Lower leg skin (tissue), 4 donors: ENCODE measurements around the gene GSTA3. TPM values are rescaled to one million over a fixed set of nuclear protein-coding genes. Genes with fewer than 3 reads are reported as not detected.

Source experiments
- DNase-seq, 2 donors: peaks; one replicate each; pipeline ENCODE4 v3.0.0-alpha.2; 2019; ENCODE audit warnings: low spot score in 2 of 2
- H3K4me3 ChIP-seq: fragments of 200-600 bp; sonication (generic); 2 replicates; pipeline ENCODE4 v1.5.1; 2017; ENCODE audit warnings: mild to moderate bottlenecking, low read depth; ENCODE audit not compliant: poor library complexity, severe bottlenecking
- POLR2A ChIP-seq, 2 donors: fragments of 450-650 bp; IDR thresholded peaks; one replicate each; pipeline ENCODE4 v1.6.1; 2016 to 2017; ENCODE audit warnings: antibody characterized with exemption in 2 of 2, mild to moderate bottlenecking in 1 of 2, moderate library complexity in 1 of 2
- WGBS, 2 donors: methylation state at CpG; one replicate each; pipeline ENCODE4 v1.1.5; 2018; 5-methylcytosine and 5-hydroxymethylcytosine counted together
- intact Hi-C: fragments of 100-400 bp; cut with DNase I; formaldehyde crosslinking; loops from one replicate; pipeline ENCODE4 v1.15.0; 2023; ENCODE audit warnings: low total_unique reads
- total RNA-seq, 4 donors: library from RNA; depleted of rRNA; stranded (reverse); fragments of >200 nt; gene quantifications; one replicate each; pipeline ENCODE4 v1.1.0, GENCODE V29; 2016
- TF ChIP-seq, protein P1 (sequence below), 3 donors: fragments of 450-650 bp; IDR thresholded peaks; one replicate each; pipeline ENCODE4 v1.5.1; 2016; ENCODE audit warnings: antibody characterized with exemption in 3 of 3, mild to moderate bottlenecking in 3 of 3, moderate library complexity in 2 of 3

GSTA3 gene
- total RNA-seq, 4 donors from 2014 or later: 13.3 to 17.8 (median 16.0) TPM

GRCh38 chr6:52894285-52894684 is 15.2 kb downstream of the GSTA3 start:
- 82 to 86% methylated on average over 2 of the region's 2 CpGs for WGBS, 2 donors
- intact Hi-C loops: no loop called here
- TF ChIP-seq POLR2A (IDR thresholded peaks at IDR 0.05): no peak
- TF ChIP-seq, protein P1, sequence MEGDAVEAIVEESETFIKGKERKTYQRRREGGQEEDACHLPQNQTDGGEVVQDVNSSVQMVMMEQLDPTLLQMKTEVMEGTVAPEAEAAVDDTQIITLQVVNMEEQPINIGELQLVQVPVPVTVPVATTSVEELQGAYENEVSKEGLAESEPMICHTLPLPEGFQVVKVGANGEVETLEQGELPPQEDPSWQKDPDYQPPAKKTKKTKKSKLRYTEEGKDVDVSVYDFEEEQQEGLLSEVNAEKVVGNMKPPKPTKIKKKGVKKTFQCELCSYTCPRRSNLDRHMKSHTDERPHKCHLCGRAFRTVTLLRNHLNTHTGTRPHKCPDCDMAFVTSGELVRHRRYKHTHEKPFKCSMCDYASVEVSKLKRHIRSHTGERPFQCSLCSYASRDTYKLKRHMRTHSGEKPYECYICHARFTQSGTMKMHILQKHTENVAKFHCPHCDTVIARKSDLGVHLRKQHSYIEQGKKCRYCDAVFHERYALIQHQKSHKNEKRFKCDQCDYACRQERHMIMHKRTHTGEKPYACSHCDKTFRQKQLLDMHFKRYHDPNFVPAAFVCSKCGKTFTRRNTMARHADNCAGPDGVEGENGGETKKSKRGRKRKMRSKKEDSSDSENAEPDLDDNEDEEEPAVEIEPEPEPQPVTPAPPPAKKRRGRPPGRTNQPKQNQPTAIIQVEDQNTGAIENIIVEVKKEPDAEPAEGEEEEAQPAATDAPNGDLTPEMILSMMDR (IDR thresholded peaks at IDR 0.05): no peak
- no peak overlapping the region for H3K4me3 ChIP-seq
- no peak for DNase-seq

DNA sequence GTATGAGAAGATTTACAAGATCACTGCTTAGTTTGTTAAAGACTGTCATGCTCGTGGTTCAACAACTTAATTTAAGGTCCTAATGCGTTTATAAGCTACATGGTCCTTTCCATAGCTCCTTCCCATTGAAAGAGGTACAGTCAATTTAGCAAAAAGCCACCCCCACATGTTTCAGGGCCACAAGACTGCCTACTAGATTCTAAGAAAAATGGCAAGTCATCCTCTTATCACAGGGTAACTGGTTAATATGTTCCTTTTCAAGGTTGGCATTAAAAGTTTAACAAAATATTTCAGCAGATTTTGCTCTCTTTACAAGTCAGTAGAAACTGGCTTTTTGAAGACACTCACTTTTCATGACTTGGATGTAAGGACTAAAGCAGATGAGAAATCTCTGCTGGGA is 15.7 kb downstream of the GSTA3 start:
- DNase-seq: no peak
- intact Hi-C loops: no loop called here
- 68 to 88% methylated on average over 2 of the region's 2 CpGs for WGBS, 2 donors
- no peak for TF ChIP-seq POLR2A (IDR thresholded peaks at IDR 0.05)
- TF ChIP-seq, protein P1 (IDR thresholded peaks at IDR 0.05): no peak
- no peak overlapping the region for H3K4me3 ChIP-seq

DNA sequence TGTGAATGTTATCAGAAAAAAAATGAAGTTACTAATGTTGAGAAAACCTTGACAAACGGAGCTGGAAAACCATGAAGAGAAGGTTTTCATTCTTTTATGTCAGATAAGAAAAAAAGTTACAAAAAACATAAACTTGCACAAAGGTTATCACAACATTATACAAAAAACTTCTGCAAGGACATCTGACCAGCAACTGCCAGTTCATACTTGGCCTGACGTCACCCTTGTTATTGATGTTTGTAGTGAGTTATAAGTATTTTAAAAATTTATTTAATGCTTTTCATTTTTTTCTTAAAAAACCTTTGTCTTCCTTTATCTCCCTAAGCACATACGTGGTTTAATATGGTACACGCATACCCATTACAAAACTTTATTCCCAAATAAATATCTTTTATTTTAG is 16.3 kb downstream of the GSTA3 start:
- WGBS, 2 donors: 72 to 79% methylated on average over 4 of the region's 4 CpGs
- intact Hi-C loops: no loop called here
- DNase-seq: no peak
- TF ChIP-seq, protein P1 (IDR thresholded peaks at IDR 0.05): no peak
- TF ChIP-seq POLR2A (IDR thresholded peaks at IDR 0.05): no peak
- no peak overlapping the region for H3K4me3 ChIP-seq

DNA sequence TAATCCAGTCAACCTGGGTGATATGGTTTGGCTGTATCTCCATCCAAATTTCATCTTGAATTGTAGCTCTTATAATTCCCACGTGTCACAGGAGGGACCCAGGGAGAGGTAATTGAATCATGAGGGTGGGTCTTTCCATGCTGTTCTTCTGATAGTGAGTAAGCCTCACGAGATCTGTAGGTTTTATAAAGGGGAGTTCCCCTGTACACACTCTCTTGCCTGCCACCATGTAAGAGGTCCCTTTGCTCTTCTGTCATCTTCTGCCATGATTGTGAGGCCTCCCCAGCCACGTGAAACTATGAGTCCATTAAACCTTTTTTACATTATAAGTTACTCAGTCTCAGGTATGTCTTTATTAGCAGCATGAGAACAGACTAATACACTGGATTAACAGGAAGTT is 19.5 kb downstream of the GSTA3 start:
- WGBS, 2 donors: 78 to 88% methylated on average over 3 of the region's 3 CpGs
- intact Hi-C loops: no loop called here
- H3K4me3 ChIP-seq: no peak overlapping the region
- DNase-seq: no peak
- TF ChIP-seq POLR2A (IDR thresholded peaks at IDR 0.05): no peak
- TF ChIP-seq, protein P1 (IDR thresholded peaks at IDR 0.05): no peak

DNA sequence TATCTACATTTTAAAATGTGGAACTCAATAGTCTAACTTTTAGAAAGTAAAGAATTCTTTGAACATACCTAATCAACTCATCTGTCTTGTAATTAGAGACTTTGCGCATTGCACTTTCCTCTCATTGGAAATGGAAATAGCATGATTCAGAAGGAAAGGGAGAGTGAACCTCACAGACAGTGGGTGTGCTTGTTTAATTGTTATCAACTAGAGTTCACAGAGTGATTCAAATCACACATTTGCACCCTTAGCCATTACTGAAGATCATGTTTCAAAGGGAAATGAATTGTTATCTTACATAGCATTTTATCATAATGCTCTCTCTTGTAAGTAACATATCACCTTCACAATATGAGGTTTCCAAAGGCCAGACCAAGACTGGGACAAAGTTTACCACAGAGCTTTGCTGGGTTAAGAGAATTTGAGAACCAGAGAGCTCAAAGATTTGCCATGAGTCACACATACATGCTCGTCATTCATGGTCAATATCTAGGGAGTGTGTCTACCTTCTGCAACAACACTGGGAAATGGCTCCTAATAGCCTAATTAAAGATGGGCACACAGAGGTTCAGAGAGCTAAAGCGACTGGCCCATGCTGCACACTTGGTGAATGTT is 21.5 kb downstream of the GSTA3 start:
- no peak overlapping the region for H3K4me3 ChIP-seq
- no peak for DNase-seq
- 80 to 85% methylated on average over 3 of the region's 3 CpGs for WGBS, 2 donors
- TF ChIP-seq, protein P1 (IDR thresholded peaks at IDR 0.05): no peak
- TF ChIP-seq POLR2A (IDR thresholded peaks at IDR 0.05): no peak
- intact Hi-C loops: no loop called here
